GM18870 (cell line): ENCODE data around the gene RGSL1.
"Not testable (repeated sequence)": the region's sequence is repeated elsewhere in the genome, so short reads cannot be mapped to it uniquely, and the experiment has no call there.

ENCODE experiments used
- ATAC-seq: cut with Tn5 transposase; IDR thresholded peaks from one replicate; pipeline ENCODE4 v1.9.1; 2021; ENCODE audit warnings: moderate library complexity; ENCODE audit not compliant: unreplicated experiment

The RGSL1 gene

GRCh38 chr1:182446033-182446669 lies 3.8 kb upstream of the RGSL1 start:
- ATAC-seq: peak; percentile 53

GRCh38 chr1:182447124-182447523 lies 2.8 kb upstream of the RGSL1 start:
- ATAC-seq: not testable (repeated sequence)

DNA sequence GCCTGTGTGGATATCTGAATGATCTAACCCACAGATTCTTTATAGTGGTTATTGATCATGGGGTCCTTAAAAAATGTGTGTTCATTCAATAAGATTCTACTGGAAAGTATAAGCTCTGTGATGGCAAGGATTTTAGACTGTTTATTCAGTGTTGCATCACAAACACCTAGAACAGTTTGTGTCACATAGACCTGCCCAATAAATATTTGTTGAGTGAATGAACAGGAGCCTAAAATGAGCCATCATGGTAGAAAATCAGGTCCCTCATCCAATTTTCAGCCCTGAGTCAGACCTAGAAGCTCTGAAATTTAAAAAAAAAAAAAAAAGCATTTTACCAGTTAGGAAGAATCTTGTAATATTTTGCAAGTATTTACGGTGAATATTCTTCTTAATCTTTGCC lies 2.3 kb upstream of the RGSL1 start:
- no peak for ATAC-seq

GRCh38 chr1:182453631-182454030 lies 3.7 kb downstream of the RGSL1 start:
- no peak for ATAC-seq

DNA sequence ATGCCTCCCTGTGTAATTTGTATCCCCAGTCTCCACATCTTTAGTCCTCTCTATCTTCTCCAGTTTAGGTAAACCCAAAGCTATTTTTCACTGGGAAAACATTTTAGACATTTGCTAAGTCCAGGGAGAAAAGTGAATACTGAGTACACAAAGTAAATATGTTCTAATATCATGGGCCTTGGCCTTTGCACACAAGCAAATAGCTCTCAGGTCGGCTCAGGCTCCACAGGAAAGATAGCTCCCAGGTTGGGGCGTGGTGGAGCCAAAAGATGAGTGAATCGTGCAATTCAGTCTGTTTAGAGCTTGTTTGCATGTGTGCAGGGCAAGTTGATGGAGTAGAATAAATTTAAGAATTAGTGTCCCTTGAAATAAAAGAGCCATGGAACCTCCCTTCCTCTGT lies 7.9 kb downstream of the RGSL1 start:
- ATAC-seq: no peak

DNA sequence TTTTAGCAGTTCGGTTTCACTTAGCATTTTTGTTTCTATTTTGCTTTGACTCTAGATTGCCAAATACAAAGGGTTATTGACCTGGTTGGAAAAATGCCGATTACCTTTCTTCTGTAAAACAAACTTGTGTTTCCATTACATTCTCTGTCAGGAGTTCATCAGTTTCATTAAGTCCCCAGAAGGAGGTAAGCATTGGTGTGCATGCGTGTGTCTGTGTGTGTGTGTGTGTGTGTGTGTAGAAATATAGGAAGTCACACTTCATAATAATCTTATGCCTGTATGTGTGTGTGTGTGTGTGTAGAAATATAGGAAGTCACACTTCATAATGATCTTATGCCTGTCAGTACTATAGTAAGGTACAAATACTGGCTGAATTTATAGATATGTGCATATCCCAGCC lies 10.0 kb downstream of the RGSL1 start:
- no peak for ATAC-seq

- no peak for ATAC-seq
Observed at GRCh38 chr1:182460550-182460951, 10.6 kb downstream of the RGSL1 start.

DNA sequence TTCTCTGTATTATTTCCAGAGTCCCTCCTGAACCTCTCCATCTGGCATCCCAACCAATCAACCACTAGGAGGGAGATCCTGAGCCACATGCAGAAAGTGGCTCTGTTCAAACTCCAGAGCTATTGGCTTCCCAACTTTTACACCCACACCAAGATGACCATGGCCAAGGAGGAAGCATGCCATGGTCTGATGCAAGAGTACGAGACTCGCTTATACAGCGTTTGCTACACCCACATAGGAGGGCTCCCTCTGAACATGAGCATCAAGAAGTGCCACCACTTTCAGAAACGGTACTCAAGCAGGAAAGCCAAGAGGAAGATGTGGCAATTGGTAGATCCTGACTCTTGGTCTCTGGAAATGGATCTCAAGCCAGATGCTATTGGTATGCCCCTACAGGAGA lies 23.6 kb downstream of the RGSL1 start:
- ATAC-seq: no peak

GRCh38 chr1:182476625-182477024 lies 26.7 kb downstream of the RGSL1 start:
- no peak for ATAC-seq

- ATAC-seq: no peak
Observed at GRCh38 chr1:182478238-182478637, 28.3 kb downstream of the RGSL1 start.

DNA sequence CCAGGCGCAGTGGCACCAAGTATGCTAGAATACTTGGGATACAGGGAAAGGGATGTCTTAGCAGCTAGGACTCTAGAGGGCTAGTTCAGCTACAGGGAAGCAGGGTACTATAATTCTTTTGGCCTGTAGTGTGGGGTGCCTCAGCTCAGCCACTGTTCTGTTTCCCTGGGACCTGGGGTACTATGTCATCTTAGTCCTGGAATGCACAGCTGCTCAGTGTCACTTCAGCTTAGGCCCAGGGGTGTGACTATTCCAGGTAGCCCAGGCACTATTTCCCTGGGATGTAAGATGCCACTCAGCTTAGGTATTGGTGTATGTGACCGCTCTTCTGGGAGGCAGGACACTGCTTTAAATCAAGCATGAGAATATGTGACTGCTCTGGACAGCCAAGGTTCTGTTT lies 34.1 kb downstream of the RGSL1 start:
- ATAC-seq: no peak

GRCh38 chr1:182484531-182485257 lies 34.7 kb downstream of the RGSL1 start:
- peak; percentile 92 for ATAC-seq

DNA sequence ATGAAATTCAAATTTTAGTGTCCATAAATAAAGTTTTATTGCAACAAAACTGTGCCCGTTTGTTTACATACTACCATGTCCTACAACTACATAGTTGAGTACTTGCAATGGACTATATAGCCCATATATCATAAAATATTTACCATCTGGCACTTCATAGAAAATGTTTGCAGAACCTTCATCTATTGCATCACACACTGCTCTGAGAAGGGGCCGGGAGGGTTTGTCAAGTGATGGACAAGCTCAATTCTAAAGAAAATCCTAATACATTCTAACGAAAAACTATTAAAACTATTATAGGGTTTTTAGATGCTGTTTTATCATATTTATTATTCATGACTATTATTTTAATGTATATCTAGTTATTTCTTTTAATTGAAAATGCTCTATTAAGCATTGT lies 35.9 kb downstream of the RGSL1 start:
- no peak for ATAC-seq

- no peak for ATAC-seq
Observed at GRCh38 chr1:182488803-182489202, 38.9 kb downstream of the RGSL1 start.

GRCh38 chr1:182493063-182493462 lies 43.1 kb downstream of the RGSL1 start:
- ATAC-seq: no peak

GRCh38 chr1:182495002-182495401 lies 45.1 kb downstream of the RGSL1 start:
- no peak for ATAC-seq

- ATAC-seq: no peak
Observed at GRCh38 chr1:182495693-182496092, 45.7 kb downstream of the RGSL1 start.

DNA sequence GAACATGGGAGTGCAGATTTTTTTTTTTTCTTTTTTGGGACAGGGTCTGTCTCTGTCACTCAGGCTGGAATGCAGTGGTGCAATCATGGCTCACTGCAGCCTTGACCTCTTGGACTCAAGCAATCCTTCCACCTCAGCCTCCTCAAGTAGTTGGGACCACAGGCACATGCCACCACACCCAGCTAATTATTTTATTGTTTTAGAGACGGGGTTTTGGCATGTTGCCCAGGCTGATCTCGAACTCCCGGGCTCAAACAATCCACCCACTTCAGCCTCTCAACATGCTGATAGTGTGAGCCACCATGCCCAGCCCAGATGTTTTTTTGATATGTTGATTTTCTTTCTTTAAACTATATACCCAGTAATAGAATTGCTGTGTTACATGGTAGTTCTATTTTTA lies 57.7 kb downstream of the RGSL1 start:
- no peak for ATAC-seq

DNA sequence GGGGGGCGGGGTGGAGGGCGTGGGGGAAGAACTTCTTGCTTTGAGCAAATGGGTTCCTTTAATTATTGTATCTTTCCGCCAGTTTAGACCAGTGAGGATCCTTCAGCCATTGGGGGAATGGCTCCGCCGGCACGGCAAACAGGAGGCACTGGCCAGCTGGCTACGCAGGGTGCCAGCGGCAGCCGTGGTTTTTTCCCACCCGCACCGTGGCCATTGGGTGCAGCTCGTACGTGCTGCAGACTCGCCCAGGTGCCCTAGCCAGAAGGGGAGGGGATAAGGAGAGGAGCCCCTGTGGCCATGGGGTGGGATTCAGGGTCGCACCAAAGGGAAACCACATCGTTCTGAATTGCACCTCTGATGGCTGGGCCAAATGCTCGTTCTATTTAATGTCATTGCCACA lies 65.6 kb downstream of the RGSL1 start:
- no peak for ATAC-seq

- no peak for ATAC-seq
Observed at GRCh38 chr1:182520736-182521135, 70.8 kb downstream of the RGSL1 start.

DNA sequence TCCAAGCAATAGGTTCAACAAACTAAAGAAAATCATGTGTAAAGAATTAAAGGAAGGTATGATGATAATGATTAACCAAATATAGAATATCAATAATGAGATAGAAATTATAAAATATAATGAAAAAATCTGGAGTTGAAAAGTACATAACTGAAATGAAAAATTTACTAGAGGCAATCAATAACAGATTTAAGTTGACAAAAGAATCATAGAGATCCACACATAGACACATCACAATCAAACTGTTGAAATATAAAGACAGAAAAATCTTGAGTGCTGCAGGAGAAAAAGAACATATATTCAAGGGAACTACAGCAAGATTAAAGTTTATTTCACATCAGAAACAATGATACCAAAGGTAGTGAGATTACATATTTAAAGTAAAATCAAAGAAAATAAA lies 75.4 kb downstream of the RGSL1 start:
- ATAC-seq: no peak

- no peak for ATAC-seq
Observed at GRCh38 chr1:182527680-182528079, 77.7 kb downstream of the RGSL1 start.

DNA sequence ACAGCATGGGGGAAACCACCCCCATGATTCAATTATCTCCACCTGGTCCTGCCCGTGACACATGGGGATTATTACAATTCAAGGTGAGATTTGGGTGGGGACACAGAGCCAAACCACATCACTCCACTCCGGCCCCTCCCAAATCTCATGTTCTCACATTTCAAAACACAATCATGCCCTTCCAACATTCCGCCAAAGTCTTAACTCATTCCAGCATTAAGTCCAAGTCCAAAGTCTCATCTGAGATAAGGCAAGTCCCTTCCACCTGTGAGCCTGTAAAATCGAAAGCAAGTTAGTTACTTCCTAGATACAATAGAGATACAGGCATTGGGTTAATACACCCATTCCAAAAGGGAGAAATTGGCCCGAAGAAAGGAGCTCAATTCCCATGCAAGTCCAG lies 78.3 kb downstream of the RGSL1 start:
- ATAC-seq: not testable (repeated sequence)
